Measurements from ENCODE around the gene METTL18.

GRCh38 chr1:169785267-169785666, 9.4 kb downstream of the METTL18 start:
- TF ChIP-seq CTCF (IDR thresholded peaks at IDR 0.05 in 4 of 5, conservative IDR thresholded peaks at IDR 0.05 in 1 of 5) (no peak), POLR2A (IDR thresholded peaks at IDR 0.05) (no peak)

Measured in gastrocnemius medialis (tissue), 4 donors.